Uterus (tissue), 4 donors: ENCODE data around the gene ALPG. TPM values are rescaled to one million over a fixed set of nuclear protein-coding genes. Genes with fewer than 3 reads are reported as not detected.
"Not testable (repeated sequence)": the region's sequence is repeated elsewhere in the genome, so short reads cannot be mapped to it uniquely, and the experiment has no call there.

Source experiments
- DNase-seq, 2 donors: peaks; one replicate each; pipeline ENCODE4 v3.0.0-alpha.2; 2019 to 2020
- H3K27ac ChIP-seq, 2 donors: fragments of 200-600 bp; sonication (generic); 1 replicate in 1 of 2; 2 replicates in 1 of 2; pipeline ENCODE4 v1.5.1; 2016 to 2018
- H3K27me3 ChIP-seq, 2 donors: fragments of 200-600 bp; sonication (generic); one replicate each; pipeline ENCODE4 v1.5.1; 2018 to 2019; ENCODE audit warnings: control low read depth in 1 of 2
- H3K36me3 ChIP-seq, 2 donors: fragments of 200-600 bp; sonication (generic); one replicate each; pipeline ENCODE4 v1.5.1; 2019; ENCODE audit warnings: control low read depth in 1 of 2
- H3K4me1 ChIP-seq, 2 donors: fragments of 200-600 bp; sonication (generic); one replicate each; pipeline ENCODE4 v1.5.1; 2018 to 2019; ENCODE audit warnings: control low read depth in 1 of 2
- H3K4me3 ChIP-seq, 2 donors: fragments of 200-600 bp; sonication (generic); 1 replicate in 1 of 2; 2 replicates in 1 of 2; pipeline ENCODE4 v1.5.1; 2018 to 2019; ENCODE audit warnings: mild to moderate bottlenecking in 1 of 2
- H3K9me3 ChIP-seq, 2 donors: fragments of 200-600 bp; sonication (generic); one replicate each; pipeline ENCODE4 v1.5.1; 2019; ENCODE audit warnings: control low read depth in 1 of 2
- CTCF ChIP-seq, 4 experiments: fragments of 200-600 bp in 2 of 4; fragments of 450-650 bp in 2 of 4; sonication (generic) in 2 of 4; IDR thresholded peaks; one replicate each; pipeline ENCODE4 v1.5.1; 2016 to 2019; ENCODE audit warnings: antibody characterized with exemption in 4 of 4, mild to moderate bottlenecking in 2 of 4, moderate library complexity in 1 of 4
- POLR2A ChIP-seq, 2 donors: fragments of 450-650 bp; IDR thresholded peaks; one replicate each; pipeline ENCODE4 v1.6.1; 2016; ENCODE audit warnings: antibody characterized with exemption in 2 of 2, mild to moderate bottlenecking in 1 of 2, moderate library complexity in 1 of 2
- intact Hi-C: fragments of 100-400 bp; cut with DNase I; formaldehyde crosslinking; loops from one replicate; pipeline ENCODE4 v1.15.1; 2023; ENCODE audit warnings: low total_unique reads
- total RNA-seq, 4 donors: library from RNA; depleted of rRNA in 3 of 4; stranded (reverse); fragments of >200 nt in 3 of 4; gene quantifications; one replicate each; pipeline versions ENCODE4 v1.1.0 to v1.2.4, GENCODE V29; 2014 to 2023
- donor health status: DM: yes; HTN: yes; CAD: no.

Gene ALPG
- total RNA-seq, 4 donors from 2014 or later, result not detected

- intact Hi-C loops, result no loop called here
- Histone ChIP-seq H3K9me3 (no peaks in the 10 kb centered on the region), H3K27ac (no peak overlapping the region), H3K27me3 (peaks cover 0 to 22% of the 10 kb centered on the region in 2 donors), H3K36me3 (no peaks in the 10 kb centered on the region), H3K4me1 (peaks cover 0 to under 1% of the 10 kb centered on the region in 2 donors), H3K4me3 (no peak overlapping the region)
- no peak for DNase-seq
- no peak for TF ChIP-seq POLR2A (IDR thresholded peaks at IDR 0.05)
- no peak for TF ChIP-seq CTCF (IDR thresholded peaks at IDR 0.05)
Observed at GRCh38 chr2:232382331-232383225, 24.1 kb upstream of the ALPG start.

- H3K9me3 ChIP-seq, result no peaks in the 10 kb centered on the region
- TF ChIP-seq CTCF (IDR thresholded peaks at IDR 0.05), result no peak
- TF ChIP-seq POLR2A (IDR thresholded peaks at IDR 0.05), result no peak
- H3K27me3 ChIP-seq, result peaks cover 0 to 26% of the 10 kb centered on the region in 2 donors
- H3K27ac ChIP-seq, result no peak overlapping the region
- no peak overlapping the region for H3K4me3 ChIP-seq
- intact Hi-C loops, result no loop called here
- peaks cover 0 to 5% of the 10 kb centered on the region in 2 donors for H3K4me1 ChIP-seq
- no peaks in the 10 kb centered on the region for H3K36me3 ChIP-seq
- no peak for DNase-seq
Observed at GRCh38 chr2:232384466-232384865, 22.2 kb upstream of the ALPG start.

GRCh38 chr2:232385058-232385457 is 21.6 kb upstream of the ALPG start:
- H3K27me3 ChIP-seq, result peaks cover 0 to 26% of the 10 kb centered on the region in 2 donors
- intact Hi-C loops, H3K27ac ChIP-seq, DNase-seq, H3K4me3 ChIP-seq, H3K36me3 ChIP-seq, H3K9me3 ChIP-seq, H3K4me1 ChIP-seq: not testable (repeated sequence)

GRCh38 chr2:232385660-232386489 is 20.8 kb upstream of the ALPG start:
- Histone ChIP-seq H3K36me3 (no peaks in the 10 kb centered on the region), H3K27ac (no peak overlapping the region), H3K4me1 (peaks cover 0 to 5% of the 10 kb centered on the region in 2 donors), H3K27me3 (peaks cover 0 to 26% of the 10 kb centered on the region in 2 donors), H3K9me3 (no peaks in the 10 kb centered on the region), H3K4me3 (no peak overlapping the region)
- no peak for DNase-seq
- TF ChIP-seq POLR2A (IDR thresholded peaks at IDR 0.05), result no peak
- no peak for TF ChIP-seq CTCF (IDR thresholded peaks at IDR 0.05)
- intact Hi-C loops, result no loop called here

GRCh38 chr2:232386490-232386739 is 20.2 kb upstream of the ALPG start:
- H3K4me3 ChIP-seq, result no peak overlapping the region
- no peak for DNase-seq
- no peaks in the 10 kb centered on the region for H3K36me3 ChIP-seq
- peaks cover 0 to 26% of the 10 kb centered on the region in 2 donors for H3K27me3 ChIP-seq
- intact Hi-C loops, result no loop called here
- peaks cover 0 to 5% of the 10 kb centered on the region in 2 donors for H3K4me1 ChIP-seq
- H3K27ac ChIP-seq, result no peak overlapping the region
- H3K9me3 ChIP-seq, result no peaks in the 10 kb centered on the region
- no peak for TF ChIP-seq POLR2A (IDR thresholded peaks at IDR 0.05)
- TF ChIP-seq CTCF (IDR thresholded peaks at IDR 0.05), result no peak
